Measurements from ENCODE around the gene MYCL.

MYCL gene

GRCh38 chr1:39933956-39934941 is 32.5 kb upstream of the MYCL start:
- DNase-seq (ENCODE audit: low read depth, low spot score): peak; percentile 88
- no peak overlapping the region; the same call in 1 of the 2 replicates for H3K4me3 ChIP-seq (ENCODE audit: low read depth, low read length)
- ChIA-PET POLR2A (interaction anchor here (0.7 to 1.7 kb wide), 4 partner anchors 21 to 108 kb away, joined by 3 to 6 read pairs (median 4); partner anchors contain the start of genes MFSD2A and MYCL), CTCF (interaction anchor here (1.0 to 2.2 kb wide), 7 partner anchors 15 to 118 kb away, joined by 3 to 19 read pairs (median 5); partner anchors contain the start of gene MYCL)
- TF ChIP-seq CTCF (IDR thresholded peaks at IDR 0.05; ENCODE audit: insufficient read depth, low read length, missing control alignments): no peak

- POLR2A ChIA-PET: no interaction called here
- CTCF ChIA-PET: interaction anchor here (0.7 to 2.2 kb wide), 3 partner anchors 10 to 270 kb away, joined by 3 to 6 read pairs (median 3); no protein-coding TSS in a partner anchor
- TF ChIP-seq CTCF (IDR thresholded peaks at IDR 0.05; ENCODE audit: insufficient read depth, low read length, missing control alignments): no peak
- no peak overlapping the region for H3K4me3 ChIP-seq (ENCODE audit: low read depth, low read length)
- DNase-seq (ENCODE audit: low read depth, low spot score): no peak
These were observed 27.3 kb upstream of the MYCL start for GRCh38 chr1:39928809-39929587.

GRCh38 chr1:39927538-39927937 is 25.8 kb upstream of the MYCL start:
- ChIA-PET POLR2A (no interaction called here), CTCF (interaction anchor here (0.9 to 10.9 kb wide), 4 partner anchors 8 to 111 kb away, joined by 3 to 168 read pairs (median 16); partner anchors contain the start of gene MYCL)
- no peak for DNase-seq (ENCODE audit: low read depth, low spot score)
- no peak for TF ChIP-seq CTCF (IDR thresholded peaks at IDR 0.05; ENCODE audit: insufficient read depth, low read length, missing control alignments)
- no peak overlapping the region for H3K4me3 ChIP-seq (ENCODE audit: low read depth, low read length)

- CTCF ChIA-PET: interaction anchor here (0.9 to 10.9 kb wide), 4 partner anchors 25 to 110 kb away, joined by 3 to 168 read pairs (median 14); partner anchors contain the start of gene MYCL
- POLR2A ChIA-PET: no interaction called here
- DNase-seq (ENCODE audit: low read depth, low spot score): no peak
These were observed 25.1 kb upstream of the MYCL start for GRCh38 chr1:39926820-39927219.

GRCh38 chr1:39926343-39926793 is 24.7 kb upstream of the MYCL start:
- POLR2A ChIA-PET: no interaction called here
- CTCF ChIA-PET: interaction anchor here (1.0 to 10.9 kb wide), 6 partner anchors 9 to 109 kb away, joined by 3 to 168 read pairs (median 12); partner anchors contain the start of gene MYCL

More at GRCh38 chr1:39926820-39927219, 25.1 kb upstream of the MYCL start:
- H3K4me3 ChIP-seq (ENCODE audit: low read depth, low read length): no peak overlapping the region
- no peak for TF ChIP-seq CTCF (IDR thresholded peaks at IDR 0.05; ENCODE audit: insufficient read depth, low read length, missing control alignments)

More at GRCh38 chr1:39926343-39926793, 24.7 kb upstream of the MYCL start:
- TF ChIP-seq CTCF (IDR thresholded peaks at IDR 0.05; ENCODE audit: insufficient read depth, low read length, missing control alignments): no peak
- no peak for DNase-seq (ENCODE audit: low read depth, low spot score)
- no peak overlapping the region for H3K4me3 ChIP-seq (ENCODE audit: low read depth, low read length)
